SK-N-SH (cell line): ENCODE data around the gene EFNB2. TPM values are rescaled to one million over a fixed set of nuclear protein-coding genes. Genes with fewer than 3 reads are reported as not detected.

ENCODE experiments used
- CTCF ChIA-PET: fragments of 300-600, 350-600 bp; formaldehyde crosslinking; extraction: SDS; loops from one replicate; lab custom pipeline; 2021; lab: Yijun Ruan, JAX
- POLR2A ChIA-PET: fragments of 350-600 bp; sonication (Branson Sonifier 250); formaldehyde crosslinking; extraction: SDS; loops from one replicate; lab custom pipeline; 2020; ENCODE audit warnings: antibody characterized with exemption, inconsistent platforms; lab: Yijun Ruan, JAX
- DNase-seq: peaks from one replicate; pipeline ENCODE4 v3.0.0; 2012
- H2AFZ ChIP-seq: fragments of 200-600 bp; sonication (generic); 2 replicates; pipeline ENCODE4 v1.8.1; 2016; ENCODE audit warnings: antibody characterized with exemption, mild to moderate bottlenecking, low read depth
- H3F3A ChIP-seq: fragments of 200-600 bp; sonication (generic); replicated peaks from 2 replicates; pipeline ENCODE3; 2016; ENCODE audit warnings: antibody characterized with exemption, mild to moderate bottlenecking; ENCODE audit not compliant: insufficient read depth
- H3K27ac ChIP-seq, 2 experiments: fragments of 200-500 bp in 1 of 2; fragments of 200-600 bp in 1 of 2; sonication (Bioruptor generic) in 1 of 2; sonication (generic), shearing (Covaris generic) in 1 of 2; 2 replicates each; pipeline versions ENCODE4 v1.5.1 to v1.6.1; 2014 to 2016; ENCODE audit warnings: low read depth in 2 of 2, inconsistent platforms in 1 of 2, low read length in 1 of 2, mild to moderate bottlenecking in 1 of 2, mixed read lengths in 1 of 2
- H3K27me3 ChIP-seq: fragments of 200-600 bp; sonication (generic), shearing (Covaris generic); 2 replicates; pipeline ENCODE4 v1.6.1; 2016; ENCODE audit warnings: mixed run types; ENCODE audit not compliant: insufficient read depth
- H3K36me3 ChIP-seq, 2 experiments: fragments of 200-500 bp in 1 of 2; fragments of 200-600 bp in 1 of 2; sonication (Bioruptor generic) in 1 of 2; sonication (generic) in 1 of 2; replicated peaks in 1 of 2; 2 replicates each; pipeline versions ENCODE3 to v1.5.1; 2014 to 2016; ENCODE audit warnings: low read length in 1 of 2, mild to moderate bottlenecking in 1 of 2; ENCODE audit not compliant: insufficient read depth in 2 of 2, control insufficient read depth in 1 of 2
- H3K4me1 ChIP-seq, 2 experiments: fragments of 200-500 bp in 1 of 2; fragments of 200-600 bp in 1 of 2; sonication (Bioruptor generic) in 1 of 2; sonication (generic), shearing (Covaris generic) in 1 of 2; 2 replicates each; pipeline versions ENCODE4 v1.5.1 to v1.6.1; 2014 to 2016; ENCODE audit warnings: low read depth in 1 of 2, low read length in 1 of 2, mixed run types in 1 of 2; ENCODE audit not compliant: insufficient read depth in 2 of 2, control insufficient read depth in 1 of 2
- H3K4me2 ChIP-seq: fragments of 200-600 bp; sonication (generic), shearing (Covaris generic); 2 replicates; pipeline ENCODE4 v1.6.1; 2017; ENCODE audit warnings: mixed run types
- H3K4me3 ChIP-seq, 2 experiments: fragments of 200-500 bp in 1 of 2; fragments of 200-600 bp in 1 of 2; sonication (Bioruptor generic) in 1 of 2; sonication (generic), shearing (Covaris generic) in 1 of 2; 2 replicates each; pipeline versions ENCODE4 v1.5.1 to v1.8.1; 2014 to 2016; ENCODE audit warnings: low read depth in 2 of 2, inconsistent platforms in 1 of 2, low read length in 1 of 2, mild to moderate bottlenecking in 1 of 2, mixed read lengths in 1 of 2, moderate library complexity in 1 of 2
- H3K79me2 ChIP-seq: fragments of 200-600 bp; sonication (generic); 2 replicates; pipeline ENCODE4 v1.8.1; 2017; ENCODE audit warnings: mild to moderate bottlenecking; ENCODE audit not compliant: insufficient read depth
- H3K9ac ChIP-seq: fragments of 200-600 bp; sonication (generic); 2 replicates; pipeline ENCODE4 v1.6.1; 2017; ENCODE audit warnings: mixed run types
- H3K9me2 ChIP-seq: fragments of 200-600 bp; sonication (generic); 2 replicates; pipeline ENCODE4 v1.6.1; 2017; ENCODE audit warnings: mixed run types
- H3K9me3 ChIP-seq: fragments of 200-600 bp; sonication (generic); 2 replicates; pipeline ENCODE4 v1.6.1; 2017; ENCODE audit warnings: mixed run types, mild to moderate bottlenecking, moderate library complexity
- H4K20me1 ChIP-seq: fragments of 200-600 bp; sonication (generic); 2 replicates; pipeline ENCODE4 v1.6.1; 2017; ENCODE audit warnings: mild to moderate bottlenecking, mixed run types; ENCODE audit not compliant: insufficient read depth
- CHD2 ChIP-seq: fragments of 150-350 bp; IDR thresholded peaks from 2 replicates; pipeline ENCODE4 v1.6.1; 2018; ENCODE audit warnings: low read length; ENCODE audit not compliant: partially characterized antibody
- ELF1 ChIP-seq: IDR thresholded peaks from 2 replicates; pipeline ENCODE4 v1.4.0; 2012
- EP300 ChIP-seq, 2 experiments: IDR thresholded peaks; 2 replicates each; pipeline versions ENCODE4 v1.4.0 to v1.6.1; 2012; ENCODE audit warnings: borderline replicate concordance in 1 of 2, low read depth in 1 of 2, low read length in 1 of 2
- FOXJ3 ChIP-seq: sonication (generic); formaldehyde crosslinking; IDR thresholded peaks from 2 replicates; pipeline ENCODE4 v1.5.1; 2020; ENCODE audit warnings: mild to moderate bottlenecking, missing genetic modification reagents
- FOXM1 ChIP-seq: IDR thresholded peaks from 2 replicates; pipeline ENCODE4 v1.4.0; 2012; ENCODE audit warnings: low read depth, mild to moderate bottlenecking
- GATA2 ChIP-seq: sonication (generic); formaldehyde crosslinking; IDR thresholded peaks from 2 replicates; pipeline ENCODE4 v1.5.0; 2020; ENCODE audit warnings: mild to moderate bottlenecking, missing genetic modification reagents
- JUND ChIP-seq: IDR thresholded peaks from 2 replicates; pipeline ENCODE4 v1.4.0; 2012
- MEF2A ChIP-seq: IDR thresholded peaks from 2 replicates; pipeline ENCODE4 v1.4.0; 2012; ENCODE audit warnings: low read depth, borderline replicate concordance
- MXI1 ChIP-seq: IDR thresholded peaks from 2 replicates; pipeline ENCODE4 v1.6.1; 2012; ENCODE audit warnings: mild to moderate bottlenecking, low read depth, low read length, improper control_type of control experiment
- NFIC ChIP-seq: IDR thresholded peaks from 2 replicates; pipeline ENCODE4 v1.4.0; 2012; ENCODE audit warnings: borderline replicate concordance
- POLR2AphosphoS5 ChIP-seq: IDR thresholded peaks from 2 replicates; pipeline ENCODE4 v1.6.1; 2012; ENCODE audit warnings: low read depth, low read length
- RAD21 ChIP-seq: IDR thresholded peaks from 2 replicates; pipeline ENCODE4 v1.6.1; 2012; ENCODE audit warnings: mild to moderate bottlenecking, low read length
- RCOR1 ChIP-seq: fragments of 150-350 bp; IDR thresholded peaks from 2 replicates; pipeline ENCODE4 v1.6.1; 2017; ENCODE audit warnings: antibody characterized with exemption, low read length
- RFX5 ChIP-seq: IDR thresholded peaks from 2 replicates; pipeline ENCODE4 v1.6.1; 2012; ENCODE audit warnings: mild to moderate bottlenecking, improper control_type of control experiment, low read length
- TAF1 ChIP-seq: IDR thresholded peaks from 2 replicates; pipeline ENCODE4 v1.6.1; 2012; ENCODE audit warnings: low read depth, mild to moderate bottlenecking, low read length, moderate library complexity, borderline replicate concordance
- TCF12 ChIP-seq: IDR thresholded peaks from 2 replicates; pipeline ENCODE4 v1.4.0; 2012
- TEAD4 ChIP-seq: IDR thresholded peaks from 2 replicates; pipeline ENCODE4 v1.4.0; 2012; ENCODE audit warnings: mild to moderate bottlenecking, borderline replicate concordance; ENCODE audit not compliant: insufficient read depth
- WGBS: methylation state at CpG from one replicate; pipeline ENCODE4 v1.1.6; 2017; ENCODE audit warnings: low lambda C conversion rate; 5-methylcytosine and 5-hydroxymethylcytosine counted together
- polyA plus RNA-seq, 3 experiments: library from polyadenylated mRNA; depleted of rRNA; stranded (reverse); fragments of >200 nt; gene quantifications; 2 replicates each; pipeline ENCODE4 v1.2.3, GENCODE V29; 2012
- TF ChIP-seq, protein P1 (sequence below): fragments of 150-350 bp; IDR thresholded peaks from 2 replicates; pipeline ENCODE4 v1.6.1; 2017; ENCODE audit warnings: antibody characterized with exemption, low read length, low read depth, borderline replicate concordance
- TF ChIP-seq, protein P2 (sequence below): fragments of 200-600 bp; sonication (generic); IDR thresholded peaks from 2 replicates; pipeline ENCODE4 v1.6.1; 2017; ENCODE audit warnings: antibody characterized with exemption, mild to moderate bottlenecking, moderate library complexity
- TF ChIP-seq, protein P3 (sequence below): IDR thresholded peaks from 2 replicates; pipeline ENCODE4 v1.6.1; 2012; ENCODE audit warnings: mild to moderate bottlenecking, low read depth, low read length, moderate library complexity

Gene EFNB2
- polyA plus RNA-seq, 1 of the 3 experiments (the other 2 are of a cell fraction): 3.0 TPM

DNA sequence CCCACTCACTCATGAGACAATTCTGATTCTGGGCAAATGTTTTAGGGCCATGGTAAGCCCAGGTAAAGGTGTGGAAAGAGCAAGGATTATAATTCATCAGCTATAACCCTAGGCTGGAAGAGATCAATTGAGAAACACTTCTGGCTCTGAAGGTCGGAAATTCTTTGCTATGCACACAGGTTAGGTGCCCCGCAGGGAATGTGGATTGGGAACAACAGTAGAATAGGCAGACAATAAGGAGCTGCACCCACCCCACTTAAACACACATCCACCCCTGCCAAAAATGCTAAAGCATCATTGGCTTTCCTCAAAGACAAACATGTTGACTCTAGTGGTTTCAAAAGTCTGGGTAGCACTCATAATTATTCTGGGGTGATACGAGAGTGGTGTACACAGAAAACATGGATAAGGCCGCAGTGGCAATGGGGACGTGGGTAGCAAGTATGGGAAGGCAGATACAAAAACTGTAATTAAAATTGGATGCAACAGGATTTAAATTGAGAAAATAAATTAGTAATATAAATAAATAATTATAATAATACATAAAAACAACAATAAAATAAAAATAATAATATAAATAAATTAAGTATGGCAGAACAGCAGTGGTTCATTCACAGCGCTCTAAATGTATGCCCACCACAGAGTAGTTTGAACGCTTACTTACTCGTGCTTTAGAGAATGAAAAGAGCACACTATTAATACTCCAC, 8.6 kb downstream of the EFNB2 start (continued):
- TF ChIP-seq TEAD4 (no peak), TAF1 (no peak), ELF1 (no peak), GATA2 (CRISPR knock-in tag) (no peak), RCOR1 (no peak)

DNA sequence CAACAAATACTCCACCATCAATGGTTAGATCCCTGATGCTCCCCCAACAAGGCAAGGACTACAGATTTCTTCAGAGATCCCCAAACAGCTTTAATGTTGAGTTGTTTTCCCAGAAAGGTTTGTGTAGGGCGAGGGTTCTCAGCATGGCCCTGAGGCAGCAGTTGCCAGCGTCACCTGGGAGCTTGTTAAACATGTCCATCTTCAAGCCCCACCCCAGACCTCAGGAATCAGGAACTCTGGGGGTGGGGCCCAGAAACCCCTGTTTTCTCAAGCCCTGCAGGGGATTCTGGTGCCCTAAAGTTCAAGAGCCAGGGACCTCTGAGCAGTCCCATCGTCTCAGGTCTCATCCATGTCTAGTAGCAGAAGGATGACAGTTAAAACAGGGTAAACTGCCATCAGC, 9.6 kb downstream of the EFNB2 start:
- H3K79me2 ChIP-seq: peaks cover 15% of the 10 kb centered on the region; the same call in 1 of the 2 replicates

DNA sequence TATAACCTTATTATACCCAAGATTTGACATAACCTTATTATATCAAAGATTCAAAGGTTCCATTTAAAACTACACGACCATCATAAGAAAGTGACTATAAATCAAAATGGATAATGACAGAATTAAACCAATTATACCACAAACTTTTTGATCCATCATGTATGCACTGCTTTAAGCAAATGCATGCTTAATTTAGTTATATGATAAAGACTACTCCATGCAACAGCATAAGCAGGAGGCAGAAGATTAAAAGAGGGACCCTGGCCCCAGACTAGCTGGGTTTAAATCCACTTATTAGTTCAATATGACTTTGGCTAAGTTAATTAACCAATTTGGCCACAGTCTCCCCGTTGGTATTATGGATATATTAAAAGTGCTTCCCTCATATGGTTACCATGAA, 11.4 kb downstream of the EFNB2 start:
- Histone ChIP-seq H3K9ac (no peak overlapping the region), H3K27ac (peak overlapping the region in 1 of 2 experiments; percentile 74; a peak in 2 of 4 replicates), H3F3A (no peaks in the 10 kb centered on the region), H3K4me3 (no peak overlapping the region), H3K4me1 (peaks cover 0 to 46% of the 10 kb centered on the region in 2 experiments; a peak in 2 of 4 replicates), H3K4me2 (no peak overlapping the region), H3K27me3 (no peaks in the 10 kb centered on the region), H3K9me3 (no peaks in the 10 kb centered on the region), H3K36me3 (no peaks in the 10 kb centered on the region), H3K79me2 (peaks cover 6% of the 10 kb centered on the region; the same call in 1 of the 2 replicates), H4K20me1 (no peaks in the 10 kb centered on the region), H3K9me2 (no peaks in the 10 kb centered on the region), H2AFZ (no peak overlapping the region)
- ChIA-PET CTCF (interaction anchor here (1.3 to 2.2 kb wide), 2 partner anchors 10 to 12 kb away, joined by 8 to 9 read pairs; partner anchors contain the start of gene EFNB2), POLR2A (no interaction called here)
- 12% methylated on average over 2 of the region's 2 CpGs for WGBS
- DNase-seq: peak; percentile 37
- TF ChIP-seq POLR2AphosphoS5 (no peak), EP300 (IDR thresholded peaks at IDR 0.05; ENCODE audit: borderline replicate concordance in 1 of 2, low read depth in 1 of 2, low read length in 1 of 2) (peak in 1 of 2 experiments; percentile 71; a peak in 2 of 4 replicates), MXI1 (no peak), JUND (no peak), MEF2A (no peak), RFX5 (no peak), CHD2 (peak; percentile 18), ELF1 (no peak), GATA2 (CRISPR knock-in tag) (peak; percentile 64)
- TF ChIP-seq, protein P1, sequence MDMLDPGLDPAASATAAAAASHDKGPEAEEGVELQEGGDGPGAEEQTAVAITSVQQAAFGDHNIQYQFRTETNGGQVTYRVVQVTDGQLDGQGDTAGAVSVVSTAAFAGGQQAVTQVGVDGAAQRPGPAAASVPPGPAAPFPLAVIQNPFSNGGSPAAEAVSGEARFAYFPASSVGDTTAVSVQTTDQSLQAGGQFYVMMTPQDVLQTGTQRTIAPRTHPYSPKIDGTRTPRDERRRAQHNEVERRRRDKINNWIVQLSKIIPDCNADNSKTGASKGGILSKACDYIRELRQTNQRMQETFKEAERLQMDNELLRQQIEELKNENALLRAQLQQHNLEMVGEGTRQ: no peak
- TF ChIP-seq, protein P2, sequence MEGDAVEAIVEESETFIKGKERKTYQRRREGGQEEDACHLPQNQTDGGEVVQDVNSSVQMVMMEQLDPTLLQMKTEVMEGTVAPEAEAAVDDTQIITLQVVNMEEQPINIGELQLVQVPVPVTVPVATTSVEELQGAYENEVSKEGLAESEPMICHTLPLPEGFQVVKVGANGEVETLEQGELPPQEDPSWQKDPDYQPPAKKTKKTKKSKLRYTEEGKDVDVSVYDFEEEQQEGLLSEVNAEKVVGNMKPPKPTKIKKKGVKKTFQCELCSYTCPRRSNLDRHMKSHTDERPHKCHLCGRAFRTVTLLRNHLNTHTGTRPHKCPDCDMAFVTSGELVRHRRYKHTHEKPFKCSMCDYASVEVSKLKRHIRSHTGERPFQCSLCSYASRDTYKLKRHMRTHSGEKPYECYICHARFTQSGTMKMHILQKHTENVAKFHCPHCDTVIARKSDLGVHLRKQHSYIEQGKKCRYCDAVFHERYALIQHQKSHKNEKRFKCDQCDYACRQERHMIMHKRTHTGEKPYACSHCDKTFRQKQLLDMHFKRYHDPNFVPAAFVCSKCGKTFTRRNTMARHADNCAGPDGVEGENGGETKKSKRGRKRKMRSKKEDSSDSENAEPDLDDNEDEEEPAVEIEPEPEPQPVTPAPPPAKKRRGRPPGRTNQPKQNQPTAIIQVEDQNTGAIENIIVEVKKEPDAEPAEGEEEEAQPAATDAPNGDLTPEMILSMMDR: no peak

More for the DNA sequence above, 9.6 kb downstream of the EFNB2 start:
- Histone ChIP-seq H3K4me3 (no peak overlapping the region), H3K4me2 (no peak overlapping the region), H3K9me3 (no peaks in the 10 kb centered on the region), H4K20me1 (no peaks in the 10 kb centered on the region), H3K9ac (no peak overlapping the region), H2AFZ (no peak overlapping the region), H3F3A (no peaks in the 10 kb centered on the region), H3K36me3 (no peaks in the 10 kb centered on the region), H3K27ac (no peak overlapping the region)
- CTCF ChIA-PET: interaction anchor here (2.2 kb wide), 1 partner anchor 10 kb away, joined by 8 read pairs; the partner anchor contains the start of gene EFNB2
- DNase-seq: no peak
- TF ChIP-seq RAD21 (no peak), POLR2AphosphoS5 (no peak), FOXM1 (no peak), CHD2 (no peak), FOXJ3 (CRISPR knock-in tag) (no peak), TCF12 (no peak), NFIC (no peak)
- TF ChIP-seq, protein P3, sequence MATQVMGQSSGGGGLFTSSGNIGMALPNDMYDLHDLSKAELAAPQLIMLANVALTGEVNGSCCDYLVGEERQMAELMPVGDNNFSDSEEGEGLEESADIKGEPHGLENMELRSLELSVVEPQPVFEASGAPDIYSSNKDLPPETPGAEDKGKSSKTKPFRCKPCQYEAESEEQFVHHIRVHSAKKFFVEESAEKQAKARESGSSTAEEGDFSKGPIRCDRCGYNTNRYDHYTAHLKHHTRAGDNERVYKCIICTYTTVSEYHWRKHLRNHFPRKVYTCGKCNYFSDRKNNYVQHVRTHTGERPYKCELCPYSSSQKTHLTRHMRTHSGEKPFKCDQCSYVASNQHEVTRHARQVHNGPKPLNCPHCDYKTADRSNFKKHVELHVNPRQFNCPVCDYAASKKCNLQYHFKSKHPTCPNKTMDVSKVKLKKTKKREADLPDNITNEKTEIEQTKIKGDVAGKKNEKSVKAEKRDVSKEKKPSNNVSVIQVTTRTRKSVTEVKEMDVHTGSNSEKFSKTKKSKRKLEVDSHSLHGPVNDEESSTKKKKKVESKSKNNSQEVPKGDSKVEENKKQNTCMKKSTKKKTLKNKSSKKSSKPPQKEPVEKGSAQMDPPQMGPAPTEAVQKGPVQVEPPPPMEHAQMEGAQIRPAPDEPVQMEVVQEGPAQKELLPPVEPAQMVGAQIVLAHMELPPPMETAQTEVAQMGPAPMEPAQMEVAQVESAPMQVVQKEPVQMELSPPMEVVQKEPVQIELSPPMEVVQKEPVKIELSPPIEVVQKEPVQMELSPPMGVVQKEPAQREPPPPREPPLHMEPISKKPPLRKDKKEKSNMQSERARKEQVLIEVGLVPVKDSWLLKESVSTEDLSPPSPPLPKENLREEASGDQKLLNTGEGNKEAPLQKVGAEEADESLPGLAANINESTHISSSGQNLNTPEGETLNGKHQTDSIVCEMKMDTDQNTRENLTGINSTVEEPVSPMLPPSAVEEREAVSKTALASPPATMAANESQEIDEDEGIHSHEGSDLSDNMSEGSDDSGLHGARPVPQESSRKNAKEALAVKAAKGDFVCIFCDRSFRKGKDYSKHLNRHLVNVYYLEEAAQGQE: no peak
- TF ChIP-seq, all 33 proteins: peak for 0
- Histone ChIP-seq H3K4me1 (peaks cover 0 to 55% of the 10 kb centered on the region in 2 experiments; a peak in 2 of 4 replicates), H3K27me3 (no peaks in the 10 kb centered on the region), H3K9me2 (no peaks in the 10 kb centered on the region)
- POLR2A ChIA-PET: no interaction called here
- 70% methylated on average over 1 of the region's 3 CpGs for WGBS
